GM12878 (cell line): Measurements from ENCODE around the gene NINJ1.

Source experiments
- CHD1 ChIP-seq: IDR thresholded peaks from 2 replicates; pipeline ENCODE4 v1.6.1; 2012; ENCODE audit warnings: low read depth, low read length, improper control_type of control experiment
- CTCF ChIP-seq, 3 experiments: IDR thresholded peaks in 2 of 3; conservative IDR thresholded peaks in 1 of 3; 2 replicates each; pipeline ENCODE4 v1.5.1; 2011; ENCODE audit warnings: low read depth in 3 of 3, low read length in 3 of 3, mild to moderate bottlenecking in 3 of 3, control low read depth in 2 of 3, moderate library complexity in 2 of 3, inconsistent platforms in 1 of 3, mixed read lengths in 1 of 3; ENCODE audit not compliant: control insufficient read depth in 2 of 3, insufficient read depth in 1 of 3; ENCODE audit errors: extremely low read depth in 1 of 3
- FOXK2 ChIP-seq: fragments of 450-650 bp; IDR thresholded peaks from 2 replicates; pipeline ENCODE4 v1.6.1; 2017; ENCODE audit warnings: mild to moderate bottlenecking, moderate library complexity
- NRF1 ChIP-seq: conservative IDR thresholded peaks from 2 replicates; pipeline ENCODE4 v1.6.1; 2011; ENCODE audit warnings: mild to moderate bottlenecking, low read depth, low read length, improper control_type of control experiment
- POLR2A ChIP-seq: IDR thresholded peaks from 2 replicates; pipeline ENCODE4 v1.6.1; 2011; ENCODE audit warnings: low read depth, mild to moderate bottlenecking, low read length
- POLR2AphosphoS2 ChIP-seq: IDR thresholded peaks from 2 replicates; pipeline ENCODE4 v1.6.1; 2011; ENCODE audit warnings: low read depth, mild to moderate bottlenecking, low read length, improper control_type of control experiment, moderate library complexity
- POLR2AphosphoS5 ChIP-seq: IDR thresholded peaks from 2 replicates; pipeline ENCODE4 v1.6.1; 2011; ENCODE audit warnings: mild to moderate bottlenecking, low read length, inconsistent platforms
- TCF3 ChIP-seq: IDR thresholded peaks from 2 replicates; pipeline ENCODE4 v1.6.1; 2012; ENCODE audit warnings: low read depth, mild to moderate bottlenecking, low read length, borderline replicate concordance; ENCODE audit not compliant: insufficient read depth
- ZNF217 ChIP-seq: fragments of 450-650 bp; IDR thresholded peaks from 2 replicates; pipeline ENCODE4 v1.6.1; 2017; ENCODE audit warnings: antibody characterized with exemption, mild to moderate bottlenecking

- TF ChIP-seq CHD1: no peak
- TF ChIP-seq CTCF (IDR thresholded peaks at IDR 0.05 in 2 of 3, conservative IDR thresholded peaks at IDR 0.05 in 1 of 3; ENCODE audit: control insufficient read depth in 2 of 3, extremely low read depth in 1 of 3, insufficient read depth in 1 of 3, low read depth in 3 of 3, low read length in 3 of 3): no peak
- no peak for TF ChIP-seq NRF1
- TF ChIP-seq ZNF217: no peak
- no peak for TF ChIP-seq TCF3
- no peak for TF ChIP-seq POLR2A
- no peak for TF ChIP-seq POLR2AphosphoS2
- no peak for TF ChIP-seq POLR2AphosphoS5
- TF ChIP-seq FOXK2: no peak
These were observed 45.0 kb downstream of the NINJ1 start for GRCh38 chr9:93089024-93089423.
